GM10266 (cell line): Measurements from ENCODE around the gene ZBTB16.
A peak's percentile ranks its signal among the peaks of the same experiment; 100 is the strongest.

Source experiments
- DNase-seq: peaks from one replicate; pipeline ENCODE4 v3.0.0; 2012; ENCODE audit errors: extremely low spot score
- CTCF ChIP-seq: IDR thresholded peaks from 2 replicates; pipeline ENCODE4 v1.5.1; 2012; ENCODE audit warnings: mild to moderate bottlenecking, low read depth; ENCODE audit not compliant: control insufficient read depth, insufficient read depth; ENCODE audit errors: missing control alignments

Gene ZBTB16

DNA sequence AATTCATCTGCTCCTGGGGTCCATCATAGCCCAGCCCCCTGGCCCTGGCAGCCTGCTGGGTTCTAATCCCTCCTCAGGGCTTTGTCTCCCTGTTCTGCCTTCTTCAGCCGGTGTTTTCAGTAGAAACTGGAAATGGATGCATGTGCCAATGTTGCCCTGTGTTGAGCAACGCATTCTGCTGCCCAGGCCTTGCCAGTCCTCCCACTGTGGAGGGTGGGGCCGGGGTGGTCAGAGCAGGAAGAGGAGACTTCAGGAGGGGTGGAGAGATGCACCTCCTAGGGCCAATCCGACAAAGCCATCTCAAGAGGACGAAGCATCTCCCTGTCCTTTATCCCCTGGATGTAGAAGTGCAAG is 27.6 kb upstream of the ZBTB16 start:
- TF ChIP-seq CTCF, result no peak
- DNase-seq, result no peak

- TF ChIP-seq CTCF, result no peak
These were observed 26.4 kb upstream of the ZBTB16 start for GRCh38 chr11:114033066-114033465.

GRCh38 chr11:114033572-114033971 is 25.9 kb upstream of the ZBTB16 start:
- no peak for TF ChIP-seq CTCF
- DNase-seq, result no peak

More at GRCh38 chr11:114033066-114033465, 26.4 kb upstream of the ZBTB16 start:
- no peak for DNase-seq

GRCh38 chr11:114034956-114035355 is 24.6 kb upstream of the ZBTB16 start:
- no peak for DNase-seq
- no peak for TF ChIP-seq CTCF

DNA sequence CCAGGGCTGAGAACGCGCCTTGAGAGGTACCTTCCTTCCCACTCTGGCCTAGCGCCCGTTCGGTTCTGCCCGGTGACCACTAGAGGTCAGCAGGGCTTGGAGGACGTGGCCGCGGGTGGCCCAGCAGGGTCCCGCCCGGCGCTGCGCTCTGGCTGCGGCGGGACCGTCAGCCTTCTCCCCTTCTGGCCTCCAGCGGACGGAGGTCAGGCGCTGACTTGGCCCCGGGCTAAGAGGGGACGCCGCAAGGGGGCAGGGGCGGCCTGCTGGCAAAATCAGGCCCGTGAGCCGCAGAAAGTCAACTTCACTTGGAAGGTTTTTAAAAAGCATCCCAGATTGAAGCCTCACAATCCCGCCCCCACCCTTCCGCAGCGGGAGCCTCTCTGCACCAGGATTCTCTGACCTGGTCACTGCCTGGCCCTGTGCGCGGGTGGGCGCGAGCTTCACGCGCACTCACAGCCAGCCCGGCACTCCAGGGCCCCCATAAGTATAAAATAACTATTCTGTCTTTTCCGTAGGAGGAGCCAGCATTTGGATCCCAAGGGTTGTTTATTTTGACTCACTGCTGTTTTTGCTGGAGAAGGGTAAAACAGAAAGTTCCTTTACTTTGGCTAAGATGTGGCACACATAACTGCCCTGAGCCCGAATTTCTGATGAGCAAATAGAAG is 23.2 kb upstream of the ZBTB16 start:
- peak; percentile 61 for TF ChIP-seq CTCF
- DNase-seq, result peak; percentile 47

DNA sequence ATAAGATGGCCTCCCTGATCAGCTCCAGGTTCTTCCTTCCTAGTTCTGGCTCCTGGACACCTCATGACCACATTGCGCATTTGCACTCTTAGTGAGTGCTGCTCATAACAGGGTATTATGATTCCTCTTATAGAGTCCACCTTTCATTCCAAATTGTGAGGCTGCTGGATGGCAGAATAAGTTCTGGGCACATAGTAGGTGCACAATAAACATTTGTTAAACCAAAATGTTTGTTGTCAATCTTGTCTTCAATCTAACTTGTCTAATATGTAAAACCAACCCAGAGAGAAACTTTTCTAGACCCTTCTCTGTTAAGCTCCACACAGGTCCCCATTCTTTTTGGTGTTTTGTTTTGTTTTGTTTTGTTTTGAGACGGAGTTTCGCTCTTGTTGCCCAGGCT is 22.6 kb upstream of the ZBTB16 start:
- no peak for DNase-seq
- TF ChIP-seq CTCF, result no peak

- TF ChIP-seq CTCF, result no peak
- DNase-seq, result no peak
These were observed 20.0 kb upstream of the ZBTB16 start for GRCh38 chr11:114039551-114039950.
